Right cardiac atrium (tissue), 5 donors: ENCODE results near the gene LRRC51. TPM values are rescaled to one million over a fixed set of nuclear protein-coding genes. Genes with fewer than 3 reads are reported as not detected.

Source experiments
- ATAC-seq, 2 donors: fragments of 200-7000 bp; cut with Tn5 transposase; one replicate each; pipeline versions ENCODE4 v1.8.0 to v1.9.1; 2020; ENCODE audit warnings: moderate library complexity in 2 of 2, mild to moderate bottlenecking in 1 of 2
- DNase-seq, 3 donors: peaks; one replicate each; pipeline ENCODE4 v3.0.0-alpha.2; 2020
- H3K27ac ChIP-seq: one replicate; pipeline ENCODE4 v1.5.1; 2013; ENCODE audit warnings: mild to moderate bottlenecking, low read length, control low read depth, moderate library complexity
- H3K27me3 ChIP-seq: one replicate; pipeline ENCODE4 v1.6.1; 2013; ENCODE audit not compliant: control insufficient read depth, insufficient read depth
- H3K4me1 ChIP-seq: one replicate; pipeline ENCODE4 v1.6.1; 2013; ENCODE audit warnings: low read length; ENCODE audit not compliant: control insufficient read depth, insufficient read depth
- H3K4me3 ChIP-seq: one replicate; pipeline ENCODE4 v1.5.1; 2013; ENCODE audit warnings: low read length, control low read depth
- H3K9me3 ChIP-seq: one replicate; pipeline ENCODE4 v1.6.1; 2013; ENCODE audit warnings: low read length; ENCODE audit not compliant: control insufficient read depth
- WGBS: extraction: QIAGEN DNeasy Blood & Tissue Kit; methylation state at CpG from one replicate; pipeline ENCODE4 v1.1.7; 2013; 5-methylcytosine and 5-hydroxymethylcytosine counted together
- intact Hi-C, 4 donors: fragments of 100-400 bp; cut with DNase I; formaldehyde crosslinking; loops; one replicate each; pipeline versions ENCODE4 v1.11.0 to v1.14.0; 2022 to 2023
- polyA plus RNA-seq: library from polyadenylated mRNA; stranded (reverse); fragments of 200-250 nt; gene quantifications from one replicate; pipeline ENCODE4 v1.2.3, GENCODE V29; 2013
- total RNA-seq, 4 donors: library from RNA; stranded (reverse); fragmentation: NEBNext Ultra II Directional; extraction: Animal tissue kit (Norgen Biotek cat#: 25700); gene quantifications; one replicate each; pipeline ENCODE4 v1.2.1, GENCODE V29; 2021
- donor health status: healthy with polysubstance abuse.
- donor health status: DM: no; HTN: yes; CAD: no.
- donor health status: DM: no; HTN: no; CAD: no.
- donor health status: DM: no; HTN: yes; CAD: no; lungs with severe emphysema.
- donor health status: DM: yes; HTN: yes; CAD: no.

Gene LRRC51
- total and polyA plus RNA-seq, 5 donors, result 3.8 to 5.5 (median 4.5) TPM

DNA sequence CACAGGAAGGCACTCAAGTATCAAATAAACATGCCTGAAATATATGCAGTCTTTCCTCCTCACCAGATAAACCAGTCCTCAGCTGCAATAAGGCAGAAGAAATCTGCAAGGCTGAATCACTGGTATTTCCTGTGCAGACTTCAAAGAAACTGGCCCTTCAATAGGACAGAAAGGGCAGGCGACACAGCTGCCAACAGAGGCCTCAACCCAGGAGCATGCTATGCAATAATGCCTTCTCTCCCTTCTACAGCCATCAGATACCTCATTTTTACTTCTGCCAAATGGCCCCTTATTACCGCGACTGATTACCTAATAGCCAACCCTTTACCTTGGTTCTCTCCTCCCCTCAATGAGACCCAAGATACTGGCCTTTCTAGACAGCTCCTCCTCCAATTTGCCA, 8.3 kb upstream of the LRRC51 start:
- no peak for DNase-seq
- peak; percentile 41 to 73 for ATAC-seq
- no peaks in the 10 kb centered on the region for H3K9me3 ChIP-seq
- peaks cover 5% of the 10 kb centered on the region for H3K4me1 ChIP-seq
- H3K27ac ChIP-seq, result no peak overlapping the region
- 71% methylated on average over 3 of the region's 3 CpGs for WGBS
- no peaks in the 10 kb centered on the region for H3K27me3 ChIP-seq
- intact Hi-C loops, result no loop called here
- no peak overlapping the region for H3K4me3 ChIP-seq

DNA sequence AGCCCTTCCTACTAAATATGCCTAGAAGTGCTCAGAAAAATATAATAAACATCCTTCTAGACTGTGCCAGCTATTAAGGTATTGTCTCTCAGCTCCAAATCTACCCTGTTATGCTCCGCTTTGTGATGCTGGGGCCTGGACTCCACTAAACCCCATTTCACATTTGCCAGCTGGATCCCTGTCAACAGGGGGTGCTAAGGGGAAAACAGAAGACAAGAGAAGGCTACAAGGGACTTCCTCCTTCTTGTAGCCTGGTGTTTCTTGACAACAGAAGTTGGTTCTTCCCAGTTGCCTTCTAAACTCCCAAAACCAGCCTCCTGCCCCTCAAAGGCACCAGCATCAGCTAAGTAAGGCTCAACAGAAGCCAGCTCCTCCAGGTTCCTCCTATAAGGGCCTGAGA, 5.5 kb upstream of the LRRC51 start:
- H3K27ac ChIP-seq, result no peak overlapping the region
- ATAC-seq (no peak), DNase-seq (no peak)
- intact Hi-C loops, result loop anchor here in 1 of 4 donors (5.0 kb wide), 1 partner anchor 33 kb away; no protein-coding TSS in a partner anchor
- WGBS, result 93% methylated on average over 1 of the region's 1 CpG
- no peaks in the 10 kb centered on the region for H3K9me3 ChIP-seq
- no peak overlapping the region for H3K4me3 ChIP-seq
- H3K4me1 ChIP-seq, result peaks cover 2% of the 10 kb centered on the region
- no peaks in the 10 kb centered on the region for H3K27me3 ChIP-seq

DNA sequence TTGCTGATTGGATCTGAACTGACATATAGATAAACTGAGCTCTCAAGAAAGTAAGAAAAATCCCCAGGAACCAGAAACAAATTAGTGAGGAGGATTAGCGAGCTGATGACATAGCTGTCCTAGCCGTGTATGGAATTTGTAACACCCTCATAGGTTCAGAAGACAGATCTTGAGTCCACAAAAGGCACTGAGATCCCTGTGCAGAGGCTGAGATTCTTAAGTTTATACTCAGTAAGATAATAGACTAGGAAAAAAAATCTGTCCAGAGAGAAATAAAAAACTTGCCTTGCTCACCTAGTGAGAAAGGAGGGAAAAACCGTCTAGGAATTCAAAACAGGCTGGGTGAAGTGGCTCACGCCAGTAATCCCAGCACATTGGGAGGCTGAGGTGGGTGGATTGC, 4.9 kb upstream of the LRRC51 start:
- no peak overlapping the region for H3K27ac ChIP-seq
- DNase-seq (no peak), ATAC-seq (no peak)
- H3K4me1 ChIP-seq, result peaks cover 2% of the 10 kb centered on the region
- H3K27me3 ChIP-seq, result no peaks in the 10 kb centered on the region
- H3K9me3 ChIP-seq, result no peaks in the 10 kb centered on the region
- H3K4me3 ChIP-seq, result no peak overlapping the region
- WGBS, result 90% methylated on average over 4 of the region's 4 CpGs
- intact Hi-C loops, result loop anchor here in 1 of 4 donors (5.0 kb wide), 1 partner anchor 33 kb away; no protein-coding TSS in a partner anchor

DNA sequence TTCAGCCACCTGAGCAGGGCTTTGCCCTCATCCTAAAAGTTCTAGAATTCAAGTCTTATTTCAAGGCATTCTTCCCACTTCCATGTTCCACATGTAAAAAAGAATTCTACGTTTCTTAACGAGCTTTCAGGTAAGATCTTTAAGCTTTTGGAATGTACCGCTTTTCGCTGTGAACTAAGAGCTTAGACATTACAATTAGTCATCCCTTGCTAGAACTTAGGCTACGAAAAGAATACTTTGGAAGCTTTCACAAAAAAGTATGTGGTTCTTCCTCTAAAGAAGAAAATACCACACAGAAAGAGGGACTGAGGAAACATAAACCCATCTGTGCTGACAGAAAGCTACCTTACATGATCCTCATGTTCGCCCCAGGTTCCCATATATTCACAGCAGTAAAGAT, 2.2 kb upstream of the LRRC51 start:
- no peaks in the 10 kb centered on the region for H3K9me3 ChIP-seq
- intact Hi-C loops, result loop anchor here in 1 of 4 donors (5.0 kb wide), 1 partner anchor 36 kb away; no protein-coding TSS in a partner anchor
- H3K4me1 ChIP-seq, result no peaks in the 10 kb centered on the region
- WGBS, result 83% methylated on average over 6 of the region's 6 CpGs
- H3K27me3 ChIP-seq, result no peaks in the 10 kb centered on the region
- H3K27ac ChIP-seq, result peak overlapping the region; percentile 14
- DNase-seq (no peak), ATAC-seq (no peak)
- H3K4me3 ChIP-seq, result no peak overlapping the region

DNA sequence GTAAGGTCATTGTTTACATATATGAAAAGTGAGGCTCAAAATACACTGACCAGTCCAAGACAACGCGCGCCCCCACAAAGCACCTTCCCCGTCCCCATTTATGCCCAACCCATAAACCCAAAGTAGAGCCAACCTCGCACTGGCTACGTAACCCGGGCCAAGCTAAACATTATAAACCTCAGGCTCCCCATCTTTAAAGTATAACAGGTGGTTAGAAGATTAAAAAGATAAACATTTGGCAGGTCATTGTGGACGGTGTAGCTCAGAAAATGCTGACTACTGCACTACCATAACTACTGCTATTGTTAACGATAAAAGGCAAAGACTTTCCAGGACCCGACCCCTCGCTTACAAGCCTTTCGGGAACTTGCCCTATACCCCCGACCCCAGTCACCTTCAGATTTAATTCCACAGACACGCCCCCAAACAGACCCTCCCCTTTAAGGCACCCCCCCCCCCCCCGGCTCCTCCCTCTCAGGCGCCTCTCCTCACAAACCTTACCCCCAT, 778 bp upstream of the LRRC51 start:
- peak overlapping the region; percentile 72 for H3K4me3 ChIP-seq

DNA sequence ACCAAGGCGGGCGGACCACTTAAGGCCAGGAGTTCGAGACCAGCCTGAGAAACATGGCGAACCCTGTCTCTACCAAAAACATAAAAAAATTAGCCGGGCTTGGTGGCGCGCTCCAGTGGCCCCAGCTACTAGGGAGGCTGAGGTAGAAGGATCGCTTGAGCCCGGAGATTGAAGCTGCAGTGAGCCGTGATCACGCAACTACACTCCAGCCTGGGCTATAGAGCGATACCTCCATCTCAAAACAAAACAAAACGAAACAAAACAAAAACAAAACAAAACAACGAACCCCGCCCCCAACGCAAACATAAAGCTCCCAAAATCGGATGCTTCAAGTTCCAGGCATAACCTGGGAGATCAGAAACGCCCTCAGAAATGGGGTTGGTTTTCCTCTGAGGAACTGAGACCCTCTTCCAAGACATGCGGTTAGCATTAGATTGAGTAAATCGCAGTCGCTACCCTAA, 564 bp downstream of the LRRC51 start:
- Histone ChIP-seq H3K4me3 (peak overlapping the region; percentile 72), H3K27me3 (no peaks in the 10 kb centered on the region), H3K27ac (peak overlapping the region; percentile 93), H3K9me3 (no peaks in the 10 kb centered on the region), H3K4me1 (no peaks in the 10 kb centered on the region)
- ATAC-seq, result no peak
- DNase-seq, result no peak
- WGBS, result 74% methylated on average over 21 of the region's 21 CpGs
- intact Hi-C loops, result loop anchor here in 2 of 4 donors (5.0 kb wide), 2 partner anchors 39 to 54 kb away; no protein-coding TSS in a partner anchor

More for the DNA sequence above, 778 bp upstream of the LRRC51 start:
- H3K9me3 ChIP-seq, result no peaks in the 10 kb centered on the region
- ATAC-seq, result peak; percentile 0 to 64
- H3K4me1 ChIP-seq, result no peaks in the 10 kb centered on the region
- DNase-seq, result no peak
- no peaks in the 10 kb centered on the region for H3K27me3 ChIP-seq
- peak overlapping the region; percentile 95 for H3K27ac ChIP-seq
- 5% methylated on average over 16 of the region's 16 CpGs for WGBS
- intact Hi-C loops, result loop anchor here in 3 of 4 donors (5.0 kb wide), 2 partner anchors 38 to 53 kb away; no protein-coding TSS in a partner anchor

DNA sequence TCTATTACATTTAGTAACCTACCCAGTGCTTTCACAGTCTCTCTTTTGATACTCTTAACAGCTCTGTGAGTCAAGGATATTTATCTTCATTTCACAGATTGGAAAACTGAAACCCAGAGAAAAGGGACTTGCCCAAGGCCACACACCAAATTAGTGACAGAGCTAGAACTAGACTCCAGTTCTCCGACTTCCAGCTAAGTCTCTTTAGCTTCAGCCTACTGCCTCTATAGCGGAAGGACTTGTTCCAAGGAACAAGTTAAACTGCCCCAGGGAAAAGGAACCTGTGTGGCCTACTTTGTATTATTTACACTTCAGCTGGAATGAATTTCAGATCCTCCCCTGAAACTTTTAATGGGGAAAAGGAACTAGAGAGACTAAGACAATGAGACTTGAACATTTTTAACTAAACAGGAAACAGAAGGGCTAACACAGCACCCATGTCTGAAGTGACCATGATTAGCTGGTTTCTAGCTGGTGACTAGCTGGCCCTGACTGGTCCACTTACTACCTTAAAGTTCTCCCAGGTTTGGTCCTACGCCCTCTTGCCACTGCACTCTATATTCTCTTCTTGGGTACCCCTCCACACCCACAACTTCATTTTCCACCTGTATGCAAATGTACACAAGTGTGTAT, 1.3 kb downstream of the LRRC51 start:
- Histone ChIP-seq H3K27ac (no peak overlapping the region), H3K27me3 (no peaks in the 10 kb centered on the region), H3K9me3 (no peaks in the 10 kb centered on the region), H3K4me3 (no peak overlapping the region), H3K4me1 (no peaks in the 10 kb centered on the region)
- intact Hi-C loops, result loop anchor here in 2 of 4 donors (5.0 kb wide), 2 partner anchors 40 to 55 kb away; no protein-coding TSS in a partner anchor
- DNase-seq (no peak), ATAC-seq (no peak)
- WGBS, result 93% methylated on average over 3 of the region's 3 CpGs

DNA sequence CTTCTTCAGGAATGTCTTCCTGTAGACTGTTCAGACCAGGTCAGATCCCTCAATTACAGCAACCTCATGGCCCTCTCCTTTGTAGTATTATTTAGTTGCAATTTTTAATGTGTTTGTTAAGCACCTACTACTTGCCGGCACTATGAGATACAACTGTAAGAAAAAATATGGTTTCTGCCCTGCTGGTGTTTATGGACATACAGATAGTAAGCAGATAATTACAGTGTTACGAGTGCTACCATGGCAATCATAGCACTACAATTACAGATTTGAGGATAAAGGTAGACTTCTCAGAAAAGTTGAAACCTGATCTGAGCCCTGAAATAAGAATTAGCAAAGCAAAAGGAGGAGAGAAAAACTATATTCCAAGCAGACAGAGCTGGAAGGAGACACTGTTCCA, 2.8 kb downstream of the LRRC51 start:
- no peak overlapping the region for H3K4me3 ChIP-seq
- 93% methylated on average over 2 of the region's 2 CpGs for WGBS
- no peaks in the 10 kb centered on the region for H3K27me3 ChIP-seq
- no peak overlapping the region for H3K27ac ChIP-seq
- H3K9me3 ChIP-seq, result no peaks in the 10 kb centered on the region
- intact Hi-C loops, result loop anchor here in 2 of 4 donors (5.0 kb wide), 2 partner anchors 41 to 56 kb away; no protein-coding TSS in a partner anchor
- no peak for ATAC-seq
- H3K4me1 ChIP-seq, result no peaks in the 10 kb centered on the region
- no peak for DNase-seq

DNA sequence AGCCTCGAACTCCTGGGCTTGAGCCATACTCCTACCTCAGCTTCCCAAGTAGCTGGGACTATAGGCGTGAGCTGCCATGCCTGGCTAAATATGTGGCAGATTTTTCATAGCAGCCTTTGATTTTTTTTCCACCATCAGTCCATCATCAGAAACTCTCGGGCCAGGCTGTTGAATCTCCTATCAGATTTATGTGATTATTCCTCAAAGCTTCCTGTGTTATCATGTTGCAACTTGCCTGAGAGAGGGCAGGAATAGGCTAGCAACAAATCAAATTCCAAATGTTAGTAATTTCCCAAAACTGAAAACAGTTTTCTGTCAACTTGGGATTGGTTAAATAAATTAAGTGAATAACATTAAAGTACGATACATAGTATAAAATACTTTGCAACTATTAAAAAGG, 3.4 kb downstream of the LRRC51 start:
- Histone ChIP-seq H3K9me3 (no peaks in the 10 kb centered on the region), H3K27ac (no peak overlapping the region), H3K27me3 (no peaks in the 10 kb centered on the region), H3K4me3 (no peak overlapping the region), H3K4me1 (no peaks in the 10 kb centered on the region)
- WGBS, result 86% methylated on average over 4 of the region's 4 CpGs
- ATAC-seq, result no peak
- no peak for DNase-seq
- intact Hi-C loops, result loop anchor here in 2 of 4 donors (5.0 kb wide), 2 partner anchors 42 to 57 kb away; no protein-coding TSS in a partner anchor

DNA sequence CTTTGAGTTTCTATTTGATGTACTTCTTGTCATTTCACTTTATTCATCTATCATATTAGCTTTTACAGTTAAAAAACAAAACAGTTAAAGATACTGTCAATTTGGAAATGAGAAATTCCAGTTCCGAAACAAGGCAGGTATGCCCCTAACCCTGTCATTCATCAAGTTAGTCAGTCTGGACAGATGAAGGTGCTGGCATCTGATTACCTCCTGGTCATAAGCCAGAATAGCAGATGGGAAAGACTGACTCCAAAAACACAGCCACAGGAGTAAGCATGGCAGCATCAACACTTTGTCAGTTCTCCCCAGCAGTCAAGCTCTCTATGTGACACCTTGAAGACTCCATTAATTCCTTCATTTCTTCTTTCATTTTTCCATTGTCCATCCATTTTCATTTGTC, 4.3 kb downstream of the LRRC51 start:
- ATAC-seq (no peak), DNase-seq (no peak)
- Histone ChIP-seq H3K9me3 (no peaks in the 10 kb centered on the region), H3K4me3 (no peak overlapping the region), H3K27me3 (no peaks in the 10 kb centered on the region), H3K4me1 (no peaks in the 10 kb centered on the region), H3K27ac (no peak overlapping the region)
- intact Hi-C loops, result loop anchor here in 2 of 4 donors (5.0 kb wide), 2 partner anchors 43 to 58 kb away; no protein-coding TSS in a partner anchor
- 90% methylated on average over 1 of the region's 1 CpG for WGBS

DNA sequence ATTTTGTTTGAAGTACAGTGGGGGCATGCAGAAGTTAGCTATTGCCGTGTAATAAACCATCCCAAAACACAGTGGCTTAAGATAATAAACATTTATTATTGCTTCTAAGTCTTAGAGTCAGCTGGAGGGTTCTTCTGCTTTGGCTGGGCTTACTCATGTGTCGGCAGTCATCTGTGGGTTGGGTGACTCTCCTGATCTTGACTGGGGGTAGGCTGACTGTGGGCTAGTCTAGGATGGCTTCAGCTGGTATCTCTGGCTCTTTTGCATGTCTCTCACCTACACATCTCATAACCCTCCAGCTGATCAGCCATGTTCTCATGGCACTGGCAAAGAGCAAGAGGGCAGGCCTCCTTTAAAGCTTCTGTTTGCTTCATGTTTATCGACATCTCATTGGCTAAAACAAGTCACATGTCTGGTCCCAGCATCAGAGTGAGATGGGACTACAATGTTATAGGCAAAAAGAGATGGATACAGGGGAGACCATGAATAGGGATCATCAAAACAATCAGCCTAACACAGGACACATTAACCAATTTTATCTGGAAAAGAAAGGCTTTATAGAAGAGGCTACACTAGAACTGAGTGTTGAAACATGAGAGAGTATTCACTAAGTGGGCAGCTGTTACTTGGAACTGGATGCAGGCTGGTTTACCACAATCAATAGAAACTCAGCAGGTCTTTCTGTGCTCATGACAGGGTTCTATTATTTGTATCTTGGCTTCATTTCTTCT, 5.1 kb downstream of the LRRC51 start:
- ATAC-seq, result no peak
- 91% methylated on average over 3 of the region's 3 CpGs for WGBS
- no peaks in the 10 kb centered on the region for H3K27me3 ChIP-seq
- no peak overlapping the region for H3K27ac ChIP-seq
- no peak for DNase-seq
- no peaks in the 10 kb centered on the region for H3K9me3 ChIP-seq
- H3K4me3 ChIP-seq, result no peak overlapping the region
- no peaks in the 10 kb centered on the region for H3K4me1 ChIP-seq
- intact Hi-C loops, result no loop called here
